ENCODE results near the gene ELL2. TPM values are rescaled to one million over a fixed set of nuclear protein-coding genes. Genes with fewer than 3 reads are reported as not detected.

Gene ELL2
- polyA plus RNA-seq, 1 donor from 2014 or later = 1.4 TPM

DNA sequence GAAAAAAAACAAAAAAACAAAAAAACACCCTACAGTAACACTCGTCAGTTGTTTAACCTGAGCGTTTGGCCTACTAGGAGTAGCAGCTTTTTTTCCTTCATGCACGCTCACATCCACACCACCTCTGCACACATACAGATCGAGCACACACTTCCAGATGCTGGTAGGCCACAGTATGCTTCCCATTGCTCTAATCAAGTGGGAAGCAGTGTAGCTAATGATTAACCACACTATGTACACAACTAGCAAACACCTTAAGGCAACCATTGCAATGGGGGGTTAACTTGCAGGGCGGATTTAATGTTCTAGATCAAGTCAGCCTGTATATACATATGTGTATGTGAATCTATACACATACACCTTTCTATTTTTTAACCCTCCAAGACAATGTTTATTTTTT lies 73.7 kb downstream of the ELL2 start:
- Histone ChIP-seq H3K4me3 (ENCODE audit: low read length) (no peak overlapping the region), H3K27me3 (ENCODE audit: insufficient read depth, low read depth, low read length) (no peaks in the 10 kb centered on the region), H3K36me3 (ENCODE audit: insufficient read depth, low read length) (no peaks in the 10 kb centered on the region), H3K79me2 (replicated peaks; ENCODE audit: insufficient read depth, low read length) (no peaks in the 10 kb centered on the region), H3F3A (ENCODE audit: insufficient read depth, low read length, poor library complexity, severe bottlenecking) (no peaks in the 10 kb centered on the region), H3K27ac (ENCODE audit: low read length) (no peak overlapping the region), H4K20me1 (ENCODE audit: insufficient read depth) (no peaks in the 10 kb centered on the region), H3K4me2 (ENCODE audit: low read length) (no peak overlapping the region), H2AFZ (ENCODE audit: low read depth, low read length) (no peak overlapping the region), H3K9ac (ENCODE audit: low read length) (no peak overlapping the region), H3K9me3 (ENCODE audit: low read length) (no peaks in the 10 kb centered on the region), H3K9me2 (ENCODE audit: insufficient read depth, low read length) (no peaks in the 10 kb centered on the region)
- TF ChIP-seq RAD21 (conservative IDR thresholded peaks at IDR 0.05) = no peak
- no peak for TF ChIP-seq EZH2 (IDR thresholded peaks at IDR 0.05; ENCODE audit: borderline replicate concordance, insufficient read depth, low read length, poor library complexity, severe bottlenecking)
- TF ChIP-seq, protein P1, sequence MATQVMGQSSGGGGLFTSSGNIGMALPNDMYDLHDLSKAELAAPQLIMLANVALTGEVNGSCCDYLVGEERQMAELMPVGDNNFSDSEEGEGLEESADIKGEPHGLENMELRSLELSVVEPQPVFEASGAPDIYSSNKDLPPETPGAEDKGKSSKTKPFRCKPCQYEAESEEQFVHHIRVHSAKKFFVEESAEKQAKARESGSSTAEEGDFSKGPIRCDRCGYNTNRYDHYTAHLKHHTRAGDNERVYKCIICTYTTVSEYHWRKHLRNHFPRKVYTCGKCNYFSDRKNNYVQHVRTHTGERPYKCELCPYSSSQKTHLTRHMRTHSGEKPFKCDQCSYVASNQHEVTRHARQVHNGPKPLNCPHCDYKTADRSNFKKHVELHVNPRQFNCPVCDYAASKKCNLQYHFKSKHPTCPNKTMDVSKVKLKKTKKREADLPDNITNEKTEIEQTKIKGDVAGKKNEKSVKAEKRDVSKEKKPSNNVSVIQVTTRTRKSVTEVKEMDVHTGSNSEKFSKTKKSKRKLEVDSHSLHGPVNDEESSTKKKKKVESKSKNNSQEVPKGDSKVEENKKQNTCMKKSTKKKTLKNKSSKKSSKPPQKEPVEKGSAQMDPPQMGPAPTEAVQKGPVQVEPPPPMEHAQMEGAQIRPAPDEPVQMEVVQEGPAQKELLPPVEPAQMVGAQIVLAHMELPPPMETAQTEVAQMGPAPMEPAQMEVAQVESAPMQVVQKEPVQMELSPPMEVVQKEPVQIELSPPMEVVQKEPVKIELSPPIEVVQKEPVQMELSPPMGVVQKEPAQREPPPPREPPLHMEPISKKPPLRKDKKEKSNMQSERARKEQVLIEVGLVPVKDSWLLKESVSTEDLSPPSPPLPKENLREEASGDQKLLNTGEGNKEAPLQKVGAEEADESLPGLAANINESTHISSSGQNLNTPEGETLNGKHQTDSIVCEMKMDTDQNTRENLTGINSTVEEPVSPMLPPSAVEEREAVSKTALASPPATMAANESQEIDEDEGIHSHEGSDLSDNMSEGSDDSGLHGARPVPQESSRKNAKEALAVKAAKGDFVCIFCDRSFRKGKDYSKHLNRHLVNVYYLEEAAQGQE (IDR thresholded peaks at IDR 0.05; ENCODE audit: borderline replicate concordance) = no peak
- no peak for TF ChIP-seq TAF1 (IDR thresholded peaks at IDR 0.05; ENCODE audit: low read depth)
- TF ChIP-seq MXI1 (conservative IDR thresholded peaks at IDR 0.05; ENCODE audit: poor library complexity, severe bottlenecking) = no peak
- TF ChIP-seq SMC3 (conservative IDR thresholded peaks at IDR 0.05; ENCODE audit: poor library complexity) = no peak
- TF ChIP-seq, protein P2, sequence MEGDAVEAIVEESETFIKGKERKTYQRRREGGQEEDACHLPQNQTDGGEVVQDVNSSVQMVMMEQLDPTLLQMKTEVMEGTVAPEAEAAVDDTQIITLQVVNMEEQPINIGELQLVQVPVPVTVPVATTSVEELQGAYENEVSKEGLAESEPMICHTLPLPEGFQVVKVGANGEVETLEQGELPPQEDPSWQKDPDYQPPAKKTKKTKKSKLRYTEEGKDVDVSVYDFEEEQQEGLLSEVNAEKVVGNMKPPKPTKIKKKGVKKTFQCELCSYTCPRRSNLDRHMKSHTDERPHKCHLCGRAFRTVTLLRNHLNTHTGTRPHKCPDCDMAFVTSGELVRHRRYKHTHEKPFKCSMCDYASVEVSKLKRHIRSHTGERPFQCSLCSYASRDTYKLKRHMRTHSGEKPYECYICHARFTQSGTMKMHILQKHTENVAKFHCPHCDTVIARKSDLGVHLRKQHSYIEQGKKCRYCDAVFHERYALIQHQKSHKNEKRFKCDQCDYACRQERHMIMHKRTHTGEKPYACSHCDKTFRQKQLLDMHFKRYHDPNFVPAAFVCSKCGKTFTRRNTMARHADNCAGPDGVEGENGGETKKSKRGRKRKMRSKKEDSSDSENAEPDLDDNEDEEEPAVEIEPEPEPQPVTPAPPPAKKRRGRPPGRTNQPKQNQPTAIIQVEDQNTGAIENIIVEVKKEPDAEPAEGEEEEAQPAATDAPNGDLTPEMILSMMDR (IDR thresholded peaks at IDR 0.05; ENCODE audit: poor library complexity, severe bottlenecking) = no peak
- TF ChIP-seq POLR2AphosphoS5 (IDR thresholded peaks at IDR 0.05) = no peak
- TF ChIP-seq EP300 (conservative IDR thresholded peaks at IDR 0.05; ENCODE audit: poor library complexity, severe bottlenecking) = no peak

DNA sequence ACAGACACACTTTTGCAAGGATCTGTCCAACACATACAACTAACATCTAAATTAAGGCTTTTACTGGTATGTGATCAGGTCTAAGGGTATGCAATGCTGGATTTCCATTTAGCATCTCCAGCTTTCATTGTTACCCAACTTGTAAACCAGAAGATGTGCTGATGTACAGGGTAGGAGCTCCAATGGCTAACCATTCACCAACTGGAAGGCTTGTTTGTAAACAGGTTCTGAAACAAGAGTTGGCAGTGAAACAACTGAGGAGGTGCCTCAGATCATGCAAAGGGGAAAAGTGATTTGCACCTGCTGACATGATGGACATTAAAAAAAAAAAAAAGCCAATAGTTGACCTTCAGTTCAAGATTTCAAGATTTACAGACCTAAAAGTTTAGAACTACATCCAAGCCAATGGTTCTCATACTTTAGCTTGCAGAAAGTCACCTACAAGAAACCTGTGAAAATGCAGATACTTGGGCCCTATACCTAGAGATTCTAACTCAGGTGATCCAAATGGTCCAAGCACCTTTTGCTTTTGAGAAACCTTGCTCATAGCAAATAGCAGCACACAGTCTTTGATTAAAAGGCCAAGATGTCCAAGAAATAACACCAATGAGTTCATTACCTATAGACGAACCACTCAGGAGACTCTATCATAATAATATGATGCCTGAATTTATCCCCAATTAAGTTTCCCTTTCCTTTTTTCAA lies 75.2 kb downstream of the ELL2 start:
- H3K27ac ChIP-seq (ENCODE audit: low read length) = no peak overlapping the region
- H3K79me2 ChIP-seq (replicated peaks; ENCODE audit: insufficient read depth, low read length) = no peaks in the 10 kb centered on the region
- no peaks in the 10 kb centered on the region for H3K27me3 ChIP-seq (ENCODE audit: insufficient read depth, low read depth, low read length)
- H3K4me2 ChIP-seq (ENCODE audit: low read length) = no peak overlapping the region
- no peak overlapping the region for H3K4me3 ChIP-seq (ENCODE audit: low read length)
- H3K9me2 ChIP-seq (ENCODE audit: insufficient read depth, low read length) = no peaks in the 10 kb centered on the region
- no peaks in the 10 kb centered on the region for H3F3A ChIP-seq (ENCODE audit: insufficient read depth, low read length, poor library complexity, severe bottlenecking)
- no peaks in the 10 kb centered on the region for H3K9me3 ChIP-seq (ENCODE audit: low read length)
- no peak for TF ChIP-seq MXI1 (conservative IDR thresholded peaks at IDR 0.05; ENCODE audit: poor library complexity, severe bottlenecking)
- TF ChIP-seq TAF1 (IDR thresholded peaks at IDR 0.05; ENCODE audit: low read depth) = no peak
- TF ChIP-seq RAD21 (conservative IDR thresholded peaks at IDR 0.05) = no peak
- TF ChIP-seq, protein P1 (IDR thresholded peaks at IDR 0.05; ENCODE audit: borderline replicate concordance) = no peak
- TF ChIP-seq, protein P2 (IDR thresholded peaks at IDR 0.05; ENCODE audit: poor library complexity, severe bottlenecking) = no peak
- no peak for TF ChIP-seq SMC3 (conservative IDR thresholded peaks at IDR 0.05; ENCODE audit: poor library complexity)
- no peak for TF ChIP-seq POLR2AphosphoS5 (IDR thresholded peaks at IDR 0.05)
- no peak for TF ChIP-seq EP300 (conservative IDR thresholded peaks at IDR 0.05; ENCODE audit: poor library complexity, severe bottlenecking)
- TF ChIP-seq EZH2 (IDR thresholded peaks at IDR 0.05; ENCODE audit: borderline replicate concordance, insufficient read depth, low read length, poor library complexity, severe bottlenecking) = no peak
- H4K20me1 ChIP-seq (ENCODE audit: insufficient read depth) = no peaks in the 10 kb centered on the region
- no peak overlapping the region for H3K9ac ChIP-seq (ENCODE audit: low read length)
- H3K36me3 ChIP-seq (ENCODE audit: insufficient read depth, low read length) = no peaks in the 10 kb centered on the region
- H2AFZ ChIP-seq (ENCODE audit: low read depth, low read length) = no peak overlapping the region

Data from neural cell (in vitro differentiated cells).